GM12874 (cell line): ENCODE measurements around the gene CHD3.

Experiments
- CTCF ChIP-seq: IDR thresholded peaks from 2 replicates; pipeline ENCODE4 v1.5.1; 2011; ENCODE audit warnings: low read depth, mild to moderate bottlenecking, control low read depth, low read length, moderate library complexity; ENCODE audit not compliant: insufficient read depth

The CHD3 gene

GRCh38 chr17:7881276-7882054 is 7.1 kb upstream of the CHD3 start:
- TF ChIP-seq CTCF, result no peak

DNA sequence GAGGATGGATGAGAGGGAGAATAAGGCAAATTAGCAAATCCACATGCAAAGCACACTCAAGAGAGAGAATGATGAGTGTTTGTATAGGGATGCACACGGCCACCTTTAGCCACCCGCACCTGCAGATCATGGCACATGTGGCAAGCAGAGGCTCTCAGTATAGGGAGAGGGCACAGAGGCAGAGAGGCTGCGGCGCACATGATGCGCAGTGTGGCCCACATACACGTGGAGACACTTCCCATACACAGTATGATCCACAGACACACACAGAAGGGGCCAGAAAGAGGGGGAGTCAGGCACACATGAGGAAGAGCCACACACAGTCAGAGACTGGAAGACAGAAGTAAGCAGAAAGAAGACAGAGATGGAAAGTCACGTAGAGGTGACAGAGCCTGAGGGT is 6.5 kb upstream of the CHD3 start:
- no peak for TF ChIP-seq CTCF

- no peak for TF ChIP-seq CTCF
Measured at GRCh38 chr17:7882629-7883028, 6.0 kb upstream of the CHD3 start.

- no peak for TF ChIP-seq CTCF
Measured at GRCh38 chr17:7883781-7884386, 4.7 kb upstream of the CHD3 start.

DNA sequence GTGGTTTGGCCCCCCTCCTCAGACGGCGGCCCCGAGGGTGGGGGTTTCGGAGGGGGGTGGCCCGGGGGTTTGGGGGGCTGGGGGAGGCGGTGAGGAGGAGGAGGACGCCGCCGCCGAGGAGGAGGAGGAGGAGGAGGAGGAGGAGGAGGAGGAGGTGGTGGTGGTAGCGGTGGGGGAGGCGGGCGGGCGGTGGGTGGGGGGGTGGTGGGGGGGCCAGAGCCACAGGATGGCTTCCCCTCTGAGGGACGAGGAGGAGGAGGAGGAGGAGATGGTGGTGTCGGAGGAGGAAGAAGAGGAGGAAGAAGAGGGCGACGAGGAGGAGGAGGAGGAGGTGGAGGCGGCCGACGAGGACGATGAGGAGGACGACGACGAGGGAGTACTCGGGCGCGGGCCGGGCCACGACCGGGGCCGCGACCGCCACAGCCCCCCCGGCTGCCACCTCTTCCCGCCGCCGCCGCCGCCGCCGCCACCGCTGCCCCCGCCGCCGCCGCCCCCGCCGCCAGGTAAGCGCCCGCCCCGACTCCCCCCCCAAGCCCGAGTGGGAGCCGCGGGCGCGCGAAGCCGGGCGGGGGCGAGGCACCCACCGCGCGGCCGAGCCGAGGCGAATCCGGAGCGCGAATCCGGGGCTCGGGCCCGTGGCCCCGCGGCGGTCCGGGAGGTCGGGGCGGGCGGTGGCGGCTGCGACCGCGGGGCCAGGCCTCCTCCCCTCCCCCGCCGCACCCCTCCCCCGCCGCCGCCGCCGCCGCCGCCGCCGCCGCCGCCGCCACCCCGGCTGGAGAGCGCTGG is 3.8 kb upstream of the CHD3 start:
- no peak for TF ChIP-seq CTCF

DNA sequence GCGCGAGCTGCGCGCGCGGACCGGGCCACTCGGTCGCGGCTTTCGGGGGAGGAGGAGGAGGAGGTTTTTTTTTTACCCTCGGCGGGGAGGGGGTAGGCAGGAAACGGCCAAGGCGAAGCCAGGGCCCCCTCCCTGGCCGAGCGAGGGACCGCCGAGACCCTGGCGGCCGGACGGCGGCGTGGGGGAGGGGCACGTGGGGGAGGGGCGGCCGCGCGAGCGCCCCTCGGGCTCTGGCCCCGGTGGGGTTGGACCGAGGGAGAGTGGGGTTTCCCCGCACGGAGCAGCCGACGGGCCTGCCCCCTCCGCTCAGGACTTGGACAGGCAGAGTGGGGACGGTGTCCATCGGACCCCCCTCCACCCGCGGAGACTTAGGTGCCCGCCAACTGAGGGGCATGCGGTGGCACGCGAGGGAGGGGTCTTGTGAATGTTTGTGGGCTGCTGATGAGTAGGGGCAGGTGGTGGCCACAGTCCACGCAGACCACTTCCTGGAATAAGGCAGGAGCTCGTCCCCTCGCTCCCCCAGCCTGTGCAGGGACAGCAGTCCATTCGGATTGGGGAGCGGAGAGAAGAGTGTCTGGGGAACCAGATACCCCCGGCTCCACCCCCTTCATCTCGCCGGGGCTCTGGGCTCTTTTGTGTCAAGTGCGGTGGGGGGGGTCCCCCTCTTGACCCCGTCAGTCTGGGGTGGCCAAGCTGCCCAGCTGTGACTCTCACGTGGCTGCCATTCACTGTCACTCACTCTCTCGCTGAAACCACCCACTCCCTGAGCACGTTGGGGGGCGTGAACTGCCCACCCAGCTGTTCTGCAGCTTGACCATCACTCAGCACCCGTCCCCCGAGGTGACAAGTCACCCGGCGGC is 3.0 kb upstream of the CHD3 start:
- TF ChIP-seq CTCF, result no peak
